Ovary (tissue), 3 donors: ENCODE data around the gene CPTP.

ENCODE experiments used
- CTCF ChIP-seq, 3 donors: fragments of 450-650 bp in 2 of 3; fragments of 200-600 bp in 1 of 3; IDR thresholded peaks; one replicate each; pipeline versions ENCODE4 v1.5.1 to v1.8.0; 2016 to 2022; ENCODE audit warnings: antibody characterized with exemption in 3 of 3, mild to moderate bottlenecking in 1 of 3
- POLR2A ChIP-seq: fragments of 450-650 bp; IDR thresholded peaks from one replicate; pipeline ENCODE4 v1.6.1; 2017; ENCODE audit warnings: antibody characterized with exemption, mild to moderate bottlenecking, moderate library complexity
- donor health status: DM: no; HTN: no; CAD: no.

DNA sequence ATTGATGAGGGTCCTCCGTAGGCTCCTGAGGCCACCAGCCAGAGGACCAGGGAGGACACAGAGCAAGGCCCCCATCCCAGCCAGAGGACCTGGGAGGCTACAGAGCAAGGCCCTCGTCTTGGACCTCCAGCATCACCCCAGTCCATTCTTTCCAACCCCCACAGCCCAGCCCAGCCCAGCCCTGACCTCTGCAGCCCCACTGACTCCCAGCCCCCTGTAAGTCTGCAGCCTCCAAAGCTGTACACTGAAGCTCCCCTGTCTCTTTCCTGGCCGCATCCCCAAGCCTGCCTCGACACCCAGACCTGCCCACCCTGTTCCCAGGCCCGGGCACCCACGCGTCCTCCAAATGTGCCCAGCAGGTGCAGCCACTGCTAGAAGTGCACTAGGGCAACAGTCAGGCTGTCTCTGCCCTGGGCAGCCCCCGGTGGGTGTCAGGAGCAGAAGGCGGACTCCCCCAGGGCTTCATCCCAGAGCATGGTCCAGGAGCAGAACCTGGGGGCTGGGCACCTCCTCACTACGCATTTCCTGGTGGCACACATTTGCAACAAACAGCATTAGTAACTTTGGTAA is 22.5 kb downstream of the CPTP start:
- no peak for TF ChIP-seq CTCF (IDR thresholded peaks at IDR 0.05)
- no peak for TF ChIP-seq POLR2A
